Activated B cell treated with CpG ODN at 0.5 μM for 24 hours (primary cell): ENCODE data around the gene CISD3. TPM values are rescaled to one million over a fixed set of nuclear protein-coding genes. Genes with fewer than 3 reads are reported as not detected.

Experiments used
- ATAC-seq: fragments of 200-7000 bp; cut with Tn5 transposase; one replicate; pipeline ENCODE4 v1.10.0; 2021; ENCODE audit warnings: low read depth, mild to moderate bottlenecking, moderate library complexity
- CTCF ChIA-PET: fragments of 350-600 bp; sonication (Branson Sonifier 250); formaldehyde crosslinking; loops from one replicate; lab custom pipeline; 2021; ENCODE audit warnings: antibody characterized with exemption; lab: Charles Lee
- POLR2A ChIA-PET: fragments of 350-600 bp; sonication (Branson Sonifier 250); formaldehyde crosslinking; loops from one replicate; lab custom pipeline; 2021; ENCODE audit warnings: antibody characterized with exemption; lab: Charles Lee
- DNase-seq: peaks from one replicate; pipeline ENCODE4 v3.0.0; 2022
- H3K27ac Mint-ChIP-seq: one replicate; pipeline ENCODE4 v1.8.0; 2020; ENCODE audit warnings: mixed read lengths
- H3K27me3 Mint-ChIP-seq: one replicate; pipeline ENCODE4 v1.8.0; 2021; ENCODE audit warnings: mixed read lengths
- H3K36me3 Mint-ChIP-seq: one replicate; pipeline ENCODE4 v1.8.0; 2021; ENCODE audit warnings: low read depth, mixed read lengths
- H3K4me1 Mint-ChIP-seq: one replicate; pipeline ENCODE4 v1.8.0; 2021; ENCODE audit warnings: mixed read lengths
- H3K4me3 Mint-ChIP-seq: one replicate; pipeline ENCODE4 v1.8.0; 2020; ENCODE audit warnings: mild to moderate bottlenecking, mixed read lengths
- H3K9me3 Mint-ChIP-seq: one replicate; pipeline ENCODE4 v1.8.0; 2020; ENCODE audit warnings: mixed read lengths
- intact Hi-C: fragments of 100-400 bp; cut with micrococcal nuclease; formaldehyde crosslinking; loops from one replicate; pipeline ENCODE4 v1.15.1; 2024
- total RNA-seq: library from RNA; stranded (reverse); gene quantifications from 2 replicates; pipeline ENCODE4 v1.2.3, GENCODE V29; 2022
- TF ChIP-seq, protein P1 (sequence below): fragments of 200-600 bp; IDR thresholded peaks from one replicate; pipeline ENCODE4 v1.8.0; 2022; ENCODE audit warnings: antibody characterized with exemption, mild to moderate bottlenecking

CISD3 gene
- total RNA-seq, 1 donor from 2014 or later: 12.1 TPM

DNA sequence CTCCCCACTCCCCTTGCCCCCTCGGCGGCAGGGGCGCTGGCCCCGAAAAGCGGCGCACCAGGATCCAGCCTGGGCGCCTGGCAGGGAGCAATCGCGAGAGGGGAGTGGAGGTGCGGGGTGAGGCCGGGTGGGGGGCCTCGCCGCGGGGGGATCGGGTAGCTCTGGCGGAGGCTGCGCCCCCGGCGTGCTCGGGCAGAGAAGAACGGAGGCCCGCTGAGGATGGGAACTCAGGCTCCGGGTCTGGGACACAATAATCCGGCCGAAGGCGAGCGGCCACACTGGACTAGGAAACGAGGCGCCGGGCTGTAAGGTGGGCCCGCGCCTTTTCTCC lies 18.7 kb downstream of the CISD3 start:
- CTCF ChIA-PET: no interaction called here
- Mint-ChIP-seq H3K4me1 (peaks cover 64% of the 10 kb centered on the region), H3K27ac (no peak overlapping the region), H3K36me3 (peaks cover 14% of the 10 kb centered on the region), H3K27me3 (peaks cover 39% of the 10 kb centered on the region), H3K4me3 (peak overlapping the region; percentile 73), H3K9me3 (no peaks in the 10 kb centered on the region)
- TF ChIP-seq, protein P1, sequence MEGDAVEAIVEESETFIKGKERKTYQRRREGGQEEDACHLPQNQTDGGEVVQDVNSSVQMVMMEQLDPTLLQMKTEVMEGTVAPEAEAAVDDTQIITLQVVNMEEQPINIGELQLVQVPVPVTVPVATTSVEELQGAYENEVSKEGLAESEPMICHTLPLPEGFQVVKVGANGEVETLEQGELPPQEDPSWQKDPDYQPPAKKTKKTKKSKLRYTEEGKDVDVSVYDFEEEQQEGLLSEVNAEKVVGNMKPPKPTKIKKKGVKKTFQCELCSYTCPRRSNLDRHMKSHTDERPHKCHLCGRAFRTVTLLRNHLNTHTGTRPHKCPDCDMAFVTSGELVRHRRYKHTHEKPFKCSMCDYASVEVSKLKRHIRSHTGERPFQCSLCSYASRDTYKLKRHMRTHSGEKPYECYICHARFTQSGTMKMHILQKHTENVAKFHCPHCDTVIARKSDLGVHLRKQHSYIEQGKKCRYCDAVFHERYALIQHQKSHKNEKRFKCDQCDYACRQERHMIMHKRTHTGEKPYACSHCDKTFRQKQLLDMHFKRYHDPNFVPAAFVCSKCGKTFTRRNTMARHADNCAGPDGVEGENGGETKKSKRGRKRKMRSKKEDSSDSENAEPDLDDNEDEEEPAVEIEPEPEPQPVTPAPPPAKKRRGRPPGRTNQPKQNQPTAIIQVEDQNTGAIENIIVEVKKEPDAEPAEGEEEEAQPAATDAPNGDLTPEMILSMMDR: no peak
- POLR2A ChIA-PET: interaction anchor here (1.7 kb wide), 1 partner anchor 18 kb away, joined by 4 read pairs; no protein-coding TSS in a partner anchor
- intact Hi-C loops: no loop called here
- DNase-seq (no peak), ATAC-seq (no peak)

DNA sequence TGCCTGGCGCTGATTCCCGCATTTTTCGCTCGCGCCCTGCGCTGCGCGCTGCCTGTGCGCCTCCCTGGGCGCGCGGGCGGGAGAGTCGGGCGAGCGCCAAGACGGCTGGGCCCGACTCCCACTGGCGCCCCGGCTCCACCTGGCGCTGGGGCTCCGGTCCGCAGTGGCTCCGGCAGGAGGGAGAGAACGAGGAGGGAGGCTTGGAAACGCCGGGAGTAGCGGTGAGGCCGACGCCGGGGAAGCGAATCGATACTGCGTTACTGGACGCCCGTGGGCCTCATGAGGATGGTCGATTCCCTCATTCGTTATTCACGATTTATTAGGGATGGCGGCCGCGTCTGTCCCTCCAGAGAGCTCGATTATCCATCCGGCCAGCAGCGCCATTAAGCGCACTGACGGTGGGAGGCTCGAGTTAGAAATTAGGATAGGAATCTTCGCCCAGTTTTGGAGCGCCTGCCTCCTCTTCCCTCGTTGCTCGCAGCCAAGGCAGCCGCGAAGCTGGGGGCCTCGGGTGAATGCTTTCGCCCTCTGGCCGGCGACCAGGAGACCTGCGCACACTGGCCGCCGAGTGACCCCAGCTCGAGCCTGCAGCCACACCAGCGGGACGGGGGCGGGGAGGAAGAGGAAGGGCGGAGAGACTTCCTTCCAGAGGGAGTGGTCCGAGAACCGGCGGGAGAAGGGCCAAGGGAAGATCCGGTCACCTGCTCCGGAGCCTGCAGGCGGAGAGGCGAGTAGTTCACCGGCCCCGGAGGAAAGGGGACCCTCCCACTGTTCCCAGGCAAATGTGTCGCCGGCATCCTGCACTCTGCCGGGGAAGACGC lies 19.3 kb downstream of the CISD3 start:
- ChIA-PET CTCF (no interaction called here), POLR2A (interaction anchor here (1.7 kb wide), 1 partner anchor 18 kb away, joined by 4 read pairs; no protein-coding TSS in a partner anchor)
- Mint-ChIP-seq H3K4me1 (peaks cover 66% of the 10 kb centered on the region), H3K4me3 (peak overlapping the region; percentile 73), H3K27me3 (peaks cover 38% of the 10 kb centered on the region), H3K27ac (no peak overlapping the region), H3K9me3 (no peaks in the 10 kb centered on the region), H3K36me3 (peaks cover 17% of the 10 kb centered on the region)
- DNase-seq (no peak), ATAC-seq (no peak)
- TF ChIP-seq, protein P1: no peak
- intact Hi-C loops: loop anchor here (5.0 kb wide), 1 partner anchor 192 kb away; no protein-coding TSS in a partner anchor

DNA sequence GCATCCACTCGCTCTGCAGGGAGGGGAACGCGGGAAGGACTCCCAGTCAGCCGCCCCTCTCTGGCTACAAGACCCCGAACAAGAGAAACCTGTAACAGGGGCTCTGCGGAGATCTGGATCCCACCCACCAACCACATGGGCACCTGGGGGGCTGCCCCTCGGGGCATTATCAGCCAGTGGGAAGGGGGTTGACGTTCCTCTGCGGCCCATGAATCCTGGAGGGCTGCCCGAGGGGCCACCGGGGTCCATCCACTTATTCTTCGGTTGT lies 19.8 kb downstream of the CISD3 start:
- TF ChIP-seq, protein P1: no peak
- no peak for DNase-seq
- peak overlapping the region; percentile 73 for H3K4me3 Mint-ChIP-seq
- H3K4me1 Mint-ChIP-seq: peaks cover 69% of the 10 kb centered on the region
- CTCF ChIA-PET: interaction anchor here (0.9 kb wide), 1 partner anchor 16 kb away, joined by 3 read pairs; no protein-coding TSS in a partner anchor
- intact Hi-C loops: loop anchor here (5.0 kb wide), 1 partner anchor 193 kb away; no protein-coding TSS in a partner anchor
- H3K27me3 Mint-ChIP-seq: peaks cover 35% of the 10 kb centered on the region
- POLR2A ChIA-PET: interaction anchor here (1.7 kb wide), 1 partner anchor 19 kb away, joined by 4 read pairs; no protein-coding TSS in a partner anchor
- peaks cover 21% of the 10 kb centered on the region for H3K36me3 Mint-ChIP-seq
- H3K27ac Mint-ChIP-seq: no peak overlapping the region
- ATAC-seq: no peak
- no peaks in the 10 kb centered on the region for H3K9me3 Mint-ChIP-seq

GRCh38 chr17:38750312-38751121 lies 20.4 kb downstream of the CISD3 start:
- peak overlapping the region; percentile 98 for H3K4me3 Mint-ChIP-seq
- POLR2A ChIA-PET: interaction anchor here (0.9 to 3.0 kb wide), 4 partner anchors 49 to 449 kb away, joined by 3 to 27 read pairs (median 10); partner anchors contain the start of genes LASP1 and RPL19
- ATAC-seq (no peak), DNase-seq (no peak)
- peaks cover 22% of the 10 kb centered on the region for H3K36me3 Mint-ChIP-seq
- peak overlapping the region; percentile 93 for H3K27ac Mint-ChIP-seq
- H3K4me1 Mint-ChIP-seq: peaks cover 69% of the 10 kb centered on the region
- intact Hi-C loops: loop anchor here (5.0 kb wide), 1 partner anchor 193 kb away; no protein-coding TSS in a partner anchor
- peaks cover 35% of the 10 kb centered on the region for H3K27me3 Mint-ChIP-seq
- CTCF ChIA-PET: interaction anchor here (0.9 kb wide), 1 partner anchor 16 kb away, joined by 3 read pairs; no protein-coding TSS in a partner anchor
- H3K9me3 Mint-ChIP-seq: no peaks in the 10 kb centered on the region
- TF ChIP-seq, protein P1: no peak
